T-helper 1 cell treated with Interleukin-12 subunit alpha and Interleukin-12 subunit beta and Interleukin-4 antibody, amounts not matched to agents 30 ng/mL and 1 ng/mL, for 36 hours (primary cell): ENCODE data around the gene SMPD2. TPM values are rescaled to one million over a fixed set of nuclear protein-coding genes. Genes with fewer than 3 reads are reported as not detected.

Experiments
- intact Hi-C: fragments of 100-400 bp; cut with micrococcal nuclease; formaldehyde crosslinking; loops from one replicate; pipeline ENCODE4 v1.15.1; 2024
- total RNA-seq: library from RNA; stranded (reverse); gene quantifications from 2 replicates; pipeline ENCODE4 v1.2.3, GENCODE V29; 2022

SMPD2 gene
- total RNA-seq, 1 donor from 2014 or later, result 22.8 TPM

DNA sequence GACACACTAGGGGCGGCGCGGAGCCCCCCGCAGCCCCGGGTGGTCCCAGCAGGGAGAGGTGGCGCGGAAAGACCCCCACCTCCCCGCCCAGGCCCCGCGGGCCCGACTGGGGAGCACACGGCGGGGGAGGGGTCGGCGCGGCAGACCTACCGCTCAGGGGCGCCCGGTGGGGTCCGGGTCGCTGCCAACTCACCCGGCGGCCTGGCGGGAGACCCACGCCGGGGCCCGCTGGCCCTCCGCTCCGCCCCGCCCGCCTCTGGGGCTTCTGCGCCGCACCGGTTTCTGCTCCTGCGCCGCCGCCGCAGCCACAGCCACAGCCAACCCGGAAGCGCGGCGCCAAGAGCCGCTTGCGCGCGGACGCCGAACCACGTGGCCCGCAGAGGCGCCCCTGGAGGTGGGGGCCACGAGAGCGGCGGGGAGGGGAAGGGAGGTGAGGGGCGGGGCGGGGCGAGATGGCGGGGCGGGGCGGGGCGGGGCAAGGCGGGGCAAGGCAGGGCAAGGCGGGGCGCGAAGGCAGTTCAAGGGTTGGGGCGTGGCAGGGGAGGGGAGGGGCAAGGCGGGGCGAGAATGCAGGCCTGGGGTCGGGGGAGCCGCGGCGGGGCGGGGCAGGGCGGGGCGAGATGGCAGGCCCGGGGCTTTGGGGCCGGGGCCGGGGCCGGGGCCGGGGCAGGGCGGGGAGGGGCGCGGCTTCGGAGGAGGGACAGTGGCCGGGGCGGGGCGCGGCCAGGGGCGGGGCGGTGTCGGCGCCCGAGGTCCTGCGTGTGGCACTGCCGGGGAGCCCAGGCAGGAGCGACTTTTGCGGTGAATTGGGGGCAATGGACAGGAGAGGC is 42.6 kb downstream of the SMPD2 start, which contains the start of gene ZBTB24:
TSS of gene ZBTB24 (minus strand) at position 315 of the 830 bp plus-strand sequence. CDS start 1,193 bp downstream, outside the sequence.
- intact Hi-C loops, result loop anchor here (1.0 to 5.0 kb wide), 12 partner anchors 8 to 1332 kb away; partner anchors contain the start of genes AK9, CDC40, CDK19 and CEP57L1

GRCh38 chr6:109483735-109484057 is 43.2 kb downstream of the SMPD2 start:
- intact Hi-C loops, result loop anchor here (1.0 to 5.0 kb wide), 12 partner anchors 8 to 1332 kb away; partner anchors contain the start of genes AK9, CDC40, CDK19 and CEP57L1

DNA sequence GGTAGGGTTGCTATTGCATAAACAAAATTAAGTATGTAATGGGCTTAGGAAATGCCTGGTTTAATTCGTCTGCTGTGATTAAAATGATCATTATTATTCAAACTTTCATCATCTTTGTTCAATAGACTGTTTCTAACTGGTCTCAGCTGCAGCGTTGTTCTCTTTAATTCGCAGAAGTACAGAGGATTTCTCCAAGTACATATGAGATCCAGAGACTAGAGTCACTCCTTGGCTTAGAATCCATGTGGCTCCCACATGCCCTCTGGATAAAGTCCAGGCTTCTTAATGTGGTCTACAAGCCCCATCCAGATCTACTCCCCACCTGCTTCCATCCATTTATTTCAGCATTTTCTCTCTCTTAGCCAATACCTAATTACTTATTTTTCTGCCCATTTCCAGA is 43.6 kb downstream of the SMPD2 start:
- intact Hi-C loops, result loop anchor here (5.0 kb wide), 2 partner anchors 33 to 607 kb away; no protein-coding TSS in a partner anchor

- intact Hi-C loops, result no loop called here
These were observed 44.9 kb downstream of the SMPD2 start for GRCh38 chr6:109485266-109485935.

DNA sequence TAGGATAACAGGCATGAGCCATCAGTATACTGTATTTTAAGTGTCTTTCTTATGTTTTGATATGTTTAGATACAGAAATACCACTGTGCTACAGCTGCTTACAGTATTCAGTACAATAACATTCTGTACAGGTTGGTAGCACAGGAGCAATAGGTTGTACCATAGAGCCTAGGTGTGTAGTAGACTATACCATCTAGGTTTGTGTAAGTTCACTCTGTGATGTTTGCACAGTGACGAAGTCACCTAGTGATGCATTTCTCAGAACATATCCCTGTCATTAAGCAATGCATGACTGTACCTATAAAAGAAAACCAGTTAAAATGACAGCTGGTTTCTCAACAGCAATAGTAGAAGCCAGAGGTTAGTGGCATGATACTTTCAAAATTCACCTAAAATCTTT is 45.5 kb downstream of the SMPD2 start:
- intact Hi-C loops, result no loop called here

GRCh38 chr6:109488001-109488400 is 47.5 kb downstream of the SMPD2 start:
- intact Hi-C loops, result no loop called here

DNA sequence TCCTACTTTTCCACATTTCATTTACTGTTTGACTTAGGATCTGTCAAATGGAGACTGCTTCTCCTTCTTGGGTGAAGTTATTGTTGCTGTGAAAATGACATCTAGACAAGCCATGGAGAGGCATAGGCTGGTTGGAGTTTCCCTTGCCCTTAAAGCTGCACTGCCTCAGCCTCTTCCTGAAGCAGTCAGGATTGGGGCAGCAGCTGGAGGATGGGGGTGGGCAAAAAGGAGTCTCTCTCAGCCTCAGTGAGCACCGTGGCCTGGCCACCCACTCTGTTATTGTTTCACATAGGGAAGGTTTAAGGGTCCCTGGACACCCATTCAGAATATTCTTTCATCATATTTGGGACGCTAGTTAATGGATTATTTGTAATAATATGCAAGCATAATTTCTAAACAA is 50.2 kb downstream of the SMPD2 start:
- intact Hi-C loops, result loop anchor here (1.0 to 2.0 kb wide), 6 partner anchors 7 to 1384 kb away; partner anchors contain the start of genes AK9, AMD1, CD164 and FIG4

DNA sequence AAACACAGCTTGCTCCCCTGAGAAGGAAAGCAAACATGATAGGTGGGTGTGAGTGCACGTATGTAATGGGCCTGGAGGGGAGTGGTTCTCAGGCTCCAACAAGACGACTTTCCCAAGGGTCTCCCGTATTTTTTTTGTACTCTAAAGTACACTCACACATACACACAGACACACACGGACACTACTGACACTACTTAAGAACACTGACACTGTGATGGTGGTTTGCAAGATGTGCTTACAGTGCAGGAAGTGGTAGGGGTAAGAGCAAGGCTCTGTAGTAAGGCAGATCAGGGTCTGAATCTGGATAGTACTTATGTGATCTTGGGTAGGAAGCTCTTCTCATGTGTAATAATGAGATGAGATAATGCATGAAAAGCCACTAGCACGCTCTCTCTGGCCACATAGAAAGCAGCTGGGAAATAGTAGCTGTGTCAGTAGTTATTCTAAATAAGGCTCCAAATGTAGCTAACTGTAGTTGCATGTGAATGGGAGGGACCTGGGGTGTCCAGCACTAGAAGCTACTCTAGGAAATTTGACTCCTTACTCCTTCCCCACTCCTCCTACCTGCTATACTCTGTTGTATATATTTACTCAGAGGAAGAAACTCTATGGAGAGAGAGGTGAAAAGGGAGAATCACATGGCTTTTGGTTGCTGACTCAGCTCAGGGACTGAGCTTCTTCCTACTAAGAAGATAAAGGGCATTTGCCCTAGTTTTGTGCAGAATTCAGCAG is 50.8 kb downstream of the SMPD2 start:
- intact Hi-C loops, result loop anchor here (1.0 to 2.0 kb wide), 6 partner anchors 8 to 1383 kb away; partner anchors contain the start of genes AK9, AMD1, CD164 and FIG4

Other genes starting within 250 kb of the SMPD2 start
- gene CD164, start 58.3 kb upstream of the SMPD2 start, total RNA-seq, result 274 and 277 TPM in 2 replicates
- gene PPIL6, start 96 bp upstream of the SMPD2 start, total RNA-seq, result 0.29 TPM in 1 of 2 replicates, not detected in the other
- 84.9 and 88.4 TPM in 2 replicates for gene MICAL1, start 15.0 kb downstream of the SMPD2 start, total RNA-seq
- gene ZBTB24, start 42.5 kb downstream of the SMPD2 start, total RNA-seq, result 25.6 and 25.9 TPM in 2 replicates